Measurements from ENCODE around the gene USP3. TPM values are rescaled to one million over a fixed set of nuclear protein-coding genes. Genes with fewer than 3 reads are reported as not detected.

Gene USP3
- total and polyA plus RNA-seq, 2 donors (not counting 3 experiments of a cell fraction or from before 2014, with no cell fraction given), result 18.8 to 52.4 TPM

- BruUV-seq (replicated peaks), result no TSS peak
- Histone ChIP-seq H3K79me2 (ENCODE audit: control insufficient read depth, insufficient read depth, low read length) (no peaks in the 10 kb centered on the region), H3K4me3 (replicated peaks in 1 of 3; ENCODE audit: insufficient read depth in 1 of 3, low read depth in 1 of 3, low read length in 3 of 3) (no peak overlapping the region), H3K4me2 (ENCODE audit: insufficient read depth, low read length) (no peak overlapping the region), H4K20me1 (replicated peaks; ENCODE audit: control insufficient read depth, extremely low read depth, insufficient read depth, low read length) (no peaks in the 10 kb centered on the region), H3K27me3 (ENCODE audit: control insufficient read depth in 2 of 2, insufficient read depth in 2 of 2, low read length in 2 of 2) (no peaks in the 10 kb centered on the region), H3K9me1 (replicated peaks; ENCODE audit: control insufficient read depth, extremely low read depth, insufficient read depth, low read length) (no peaks in the 10 kb centered on the region), H2AFZ (ENCODE audit: low read depth, low read length) (no peak overlapping the region), H3K27ac (ENCODE audit: insufficient read depth, low read depth, low read length) (no peak overlapping the region), H3K36me3 (ENCODE audit: control insufficient read depth in 2 of 2, extremely low read depth in 1 of 2, insufficient read depth in 2 of 2, low read length in 2 of 2) (peaks cover 0 to 4% of the 10 kb centered on the region in 2 experiments), H3K4me1 (ENCODE audit: control insufficient read depth, extremely low read depth, insufficient read depth, low read length) (peaks cover 10% of the 10 kb centered on the region), H3K9ac (replicated peaks; ENCODE audit: extremely low read depth, insufficient read depth, low read length) (no peak overlapping the region), H3K9me3 (replicated peaks; ENCODE audit: control insufficient read depth, insufficient read depth, low read length) (no peaks in the 10 kb centered on the region)
- dilution Hi-C loops (cut with MboI; ENCODE audit: extremely low pct_ligation_motif_present, low sequenced_read_pairs) (no loop called here), intact Hi-C loops (cut with micrococcal nuclease) (no loop called here)
- POLR2A ChIA-PET, result interaction anchor here (0.6 kb wide), 1 partner anchor 14 kb away, joined by 9 read pairs; no protein-coding TSS in a partner anchor
- CTCF ChIA-PET, result interaction anchor here (0.8 to 9.4 kb wide), 8 partner anchors 12 to 195 kb away, joined by 3 to 78 read pairs (median 10); partner anchors contain the start of gene USP3
- DNase-seq (ENCODE audit: low read depth, low spot score) (no peak), FAIRE-seq (no peak)
- TF ChIP-seq GATA2 (IDR thresholded peaks at IDR 0.05; ENCODE audit: insufficient read depth, insufficient read length, low read depth, low read length) (no peak), JUN (IDR thresholded peaks at IDR 0.05; ENCODE audit: borderline replicate concordance, insufficient read depth, insufficient read length, low read depth) (no peak), POLR2AphosphoS5 (IDR thresholded peaks at IDR 0.05; ENCODE audit: insufficient read depth, low read depth, low read length) (no peak), MAX (IDR thresholded peaks at IDR 0.05; ENCODE audit: insufficient read depth, insufficient read length) (no peak), FOS (IDR thresholded peaks at IDR 0.05; ENCODE audit: borderline replicate concordance, insufficient read depth, low read length) (no peak), MYC (IDR thresholded peaks at IDR 0.05; ENCODE audit: low read depth, low read length) (no peak), POLR2A (IDR thresholded peaks at IDR 0.05; ENCODE audit: low read depth, low read length) (no peak), EZH2 (IDR thresholded peaks at IDR 0.05; ENCODE audit: borderline replicate concordance, low read depth, low read length, severe bottlenecking) (no peak)
- TF ChIP-seq, protein P1, sequence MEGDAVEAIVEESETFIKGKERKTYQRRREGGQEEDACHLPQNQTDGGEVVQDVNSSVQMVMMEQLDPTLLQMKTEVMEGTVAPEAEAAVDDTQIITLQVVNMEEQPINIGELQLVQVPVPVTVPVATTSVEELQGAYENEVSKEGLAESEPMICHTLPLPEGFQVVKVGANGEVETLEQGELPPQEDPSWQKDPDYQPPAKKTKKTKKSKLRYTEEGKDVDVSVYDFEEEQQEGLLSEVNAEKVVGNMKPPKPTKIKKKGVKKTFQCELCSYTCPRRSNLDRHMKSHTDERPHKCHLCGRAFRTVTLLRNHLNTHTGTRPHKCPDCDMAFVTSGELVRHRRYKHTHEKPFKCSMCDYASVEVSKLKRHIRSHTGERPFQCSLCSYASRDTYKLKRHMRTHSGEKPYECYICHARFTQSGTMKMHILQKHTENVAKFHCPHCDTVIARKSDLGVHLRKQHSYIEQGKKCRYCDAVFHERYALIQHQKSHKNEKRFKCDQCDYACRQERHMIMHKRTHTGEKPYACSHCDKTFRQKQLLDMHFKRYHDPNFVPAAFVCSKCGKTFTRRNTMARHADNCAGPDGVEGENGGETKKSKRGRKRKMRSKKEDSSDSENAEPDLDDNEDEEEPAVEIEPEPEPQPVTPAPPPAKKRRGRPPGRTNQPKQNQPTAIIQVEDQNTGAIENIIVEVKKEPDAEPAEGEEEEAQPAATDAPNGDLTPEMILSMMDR (IDR thresholded peaks at IDR 0.05; ENCODE audit: extremely low read depth in 1 of 2, insufficient read depth in 1 of 2, low read depth in 1 of 2, low read length in 2 of 2), result no peak
Observed at GRCh38 chr15:63597821-63598220, 93.4 kb downstream of the USP3 start.

Data from endothelial cell of umbilical vein (primary cell).